Lower lobe of right lung (tissue), 2 donors: ENCODE data around the gene ZSWIM5. TPM values are rescaled to one million over a fixed set of nuclear protein-coding genes. Genes with fewer than 3 reads are reported as not detected.

ENCODE experiments used
- ATAC-seq, 2 donors: fragments of 200-7000 bp; cut with Tn5 transposase; one replicate each; pipeline ENCODE4 v1.9.1; 2020 to 2022; ENCODE audit warnings: mild to moderate bottlenecking in 2 of 2, moderate library complexity in 2 of 2
- DNase-seq: peaks from one replicate; pipeline ENCODE4 v3.0.0-alpha.2; 2020
- H3K27ac ChIP-seq: fragments of 200-600 bp; one replicate; pipeline ENCODE4 v1.8.0; 2022
- H3K27me3 ChIP-seq: fragments of 200-600 bp; one replicate; pipeline ENCODE4 v1.8.0; 2022; ENCODE audit warnings: low read depth
- H3K36me3 ChIP-seq: fragments of 200-600 bp; one replicate; pipeline ENCODE4 v1.8.0; 2022; ENCODE audit warnings: mild to moderate bottlenecking
- H3K4me1 ChIP-seq: fragments of 200-600 bp; one replicate; pipeline ENCODE4 v1.8.0; 2022
- H3K4me3 ChIP-seq: fragments of 200-600 bp; one replicate; pipeline ENCODE4 v1.8.0; 2022; ENCODE audit warnings: mild to moderate bottlenecking
- H3K9me3 ChIP-seq: fragments of 200-600 bp; one replicate; pipeline ENCODE4 v1.8.0; 2022
- CTCF ChIP-seq: fragments of 200-600 bp; IDR thresholded peaks from one replicate; pipeline ENCODE4 v1.8.0; 2022; ENCODE audit warnings: antibody characterized with exemption, mild to moderate bottlenecking
- intact Hi-C: fragments of 100-400 bp; cut with DNase I; formaldehyde crosslinking; loops from one replicate; pipeline ENCODE4 v1.11.0; 2022
- total RNA-seq: library from RNA; stranded (reverse); fragmentation: NEBNext Ultra II Directional; extraction: Animal tissue kit (Norgen Biotek cat#: 25700); gene quantifications from one replicate; pipeline ENCODE4 v1.2.1, GENCODE V29; 2021
- donor health status: DM: no; HTN: yes; CAD: no; lungs with severe emphysema.

ZSWIM5 gene
- total RNA-seq, 1 donor from 2014 or later: 3.6 TPM

- H3K4me3 ChIP-seq: no peak overlapping the region
- H3K36me3 ChIP-seq: no peaks in the 10 kb centered on the region
- H3K27me3 ChIP-seq: no peaks in the 10 kb centered on the region
- no peak for TF ChIP-seq CTCF
- ATAC-seq (no peak), DNase-seq (no peak)
- H3K4me1 ChIP-seq: no peaks in the 10 kb centered on the region
- H3K27ac ChIP-seq: no peak overlapping the region
- H3K9me3 ChIP-seq: no peaks in the 10 kb centered on the region
- intact Hi-C loops: no loop called here
Observed at GRCh38 chr1:45213892-45214291, 7.5 kb upstream of the ZSWIM5 start.

- no peaks in the 10 kb centered on the region for H3K27me3 ChIP-seq
- ATAC-seq (no peak), DNase-seq (no peak)
- intact Hi-C loops: no loop called here
- no peak overlapping the region for H3K27ac ChIP-seq
- H3K36me3 ChIP-seq: no peaks in the 10 kb centered on the region
- H3K4me3 ChIP-seq: no peak overlapping the region
- H3K4me1 ChIP-seq: peaks cover 10% of the 10 kb centered on the region
- no peak for TF ChIP-seq CTCF
- H3K9me3 ChIP-seq: no peaks in the 10 kb centered on the region
Observed at GRCh38 chr1:45211076-45211475, 4.7 kb upstream of the ZSWIM5 start.

DNA sequence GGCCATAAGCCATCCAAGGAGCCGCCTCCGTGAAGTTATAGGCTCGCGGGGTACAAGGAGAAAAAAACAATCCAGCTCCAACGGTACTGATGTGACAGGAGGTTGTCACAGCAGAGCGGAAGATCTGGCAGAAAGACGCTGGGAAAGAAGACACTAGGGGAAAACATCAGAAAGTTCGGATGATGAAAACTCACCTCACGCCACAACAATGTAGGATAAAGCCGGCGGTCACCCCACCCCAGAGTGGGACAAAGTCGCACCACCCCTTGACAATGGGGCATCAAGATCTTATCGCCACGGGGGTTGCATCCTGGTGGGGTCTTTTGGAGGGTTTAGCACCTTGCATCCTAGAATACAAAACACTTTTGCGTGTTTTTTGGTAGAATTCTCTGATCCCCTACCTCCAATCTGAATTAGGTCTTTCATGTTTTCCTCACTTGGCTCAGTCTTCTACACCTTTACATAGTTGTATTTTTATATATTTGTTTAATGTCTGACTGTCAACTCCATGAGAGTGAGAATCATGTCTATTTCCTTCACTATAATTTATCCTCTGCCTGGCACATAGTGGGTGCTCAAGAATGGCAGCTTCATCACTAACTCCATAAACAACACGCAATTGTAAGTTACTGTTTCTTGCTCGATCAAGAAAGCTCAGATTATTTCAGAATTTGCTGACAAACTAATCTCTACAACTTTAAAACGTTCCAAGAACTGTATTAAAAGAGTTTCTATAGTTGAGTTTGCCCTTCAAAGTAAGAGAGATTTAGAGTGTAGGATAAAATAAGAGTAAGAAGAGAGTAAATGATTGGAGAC, 611 bp upstream of the ZSWIM5 start:
- peak overlapping the region; percentile 93 for H3K4me3 ChIP-seq
- no peaks in the 10 kb centered on the region for H3K9me3 ChIP-seq
- ATAC-seq: no peak
- peak overlapping the region; percentile 88 for H3K27ac ChIP-seq
- no peak for DNase-seq
- TF ChIP-seq CTCF: no peak
- H3K4me1 ChIP-seq: peaks cover 31% of the 10 kb centered on the region
- H3K27me3 ChIP-seq: no peaks in the 10 kb centered on the region
- intact Hi-C loops: no loop called here
- no peaks in the 10 kb centered on the region for H3K36me3 ChIP-seq

DNA sequence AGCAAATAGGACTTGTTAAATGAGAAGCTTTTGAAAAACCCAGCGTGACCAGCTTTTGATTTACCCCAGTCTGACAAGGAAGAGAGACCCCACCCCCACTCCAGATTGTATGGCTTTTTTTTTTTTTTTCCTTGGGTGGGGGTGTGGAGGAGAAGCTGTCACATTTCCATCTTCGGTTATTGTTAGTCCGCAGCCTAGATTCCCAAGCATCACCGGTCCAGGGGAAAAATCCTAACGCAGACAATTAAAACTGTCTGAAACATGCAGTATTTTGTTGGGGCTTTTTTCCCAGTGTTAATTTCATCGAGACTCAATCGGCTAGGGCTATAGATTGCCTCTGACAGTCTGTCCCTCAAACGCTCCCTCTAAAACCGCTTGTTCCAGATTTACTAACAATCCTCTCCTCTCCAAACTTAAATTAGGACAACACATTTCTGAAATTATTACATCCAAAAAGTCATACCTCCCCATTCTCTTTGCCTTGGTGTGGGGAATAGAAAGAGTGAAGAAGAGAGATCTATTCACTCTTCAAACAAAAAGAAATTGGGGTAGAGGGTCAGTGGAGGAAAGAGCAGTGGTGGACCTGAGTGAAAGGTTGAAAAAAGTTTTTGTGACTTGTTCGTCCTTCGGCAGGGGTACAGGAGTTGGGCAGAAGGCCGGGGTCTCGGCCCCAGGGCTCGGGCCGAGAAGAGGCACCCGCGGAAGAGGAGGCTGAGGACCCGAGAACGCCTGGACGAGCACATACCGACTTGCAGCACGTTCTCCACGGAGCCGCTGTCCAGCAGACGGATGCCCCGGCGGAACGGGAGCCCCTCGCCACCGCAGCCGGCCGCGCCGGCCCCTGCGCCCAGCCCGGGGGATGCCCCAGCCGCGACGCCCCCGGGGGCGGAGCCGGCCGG, 1.1 kb downstream of the ZSWIM5 start:
- intact Hi-C loops: no loop called here
- Histone ChIP-seq H3K27me3 (no peaks in the 10 kb centered on the region), H3K27ac (peak overlapping the region; percentile 19), H3K9me3 (no peaks in the 10 kb centered on the region), H3K4me1 (peaks cover 31% of the 10 kb centered on the region), H3K36me3 (no peaks in the 10 kb centered on the region), H3K4me3 (peak overlapping the region; percentile 93)
- peak; percentile 48 to 51 for ATAC-seq
- peak; percentile 54 for DNase-seq
- no peak for TF ChIP-seq CTCF

GRCh38 chr1:45200906-45201500, 5.4 kb downstream of the ZSWIM5 start:
- TF ChIP-seq CTCF: no peak
- Histone ChIP-seq H3K36me3 (no peaks in the 10 kb centered on the region), H3K27me3 (no peaks in the 10 kb centered on the region), H3K9me3 (no peaks in the 10 kb centered on the region), H3K4me3 (no peak overlapping the region), H3K27ac (no peak overlapping the region), H3K4me1 (peaks cover 21% of the 10 kb centered on the region)
- intact Hi-C loops: no loop called here
- DNase-seq: no peak
- ATAC-seq: no peak
